Right ventricle myocardium superior (tissue), 1 donor: ENCODE results near the gene TSPAN4. TPM values are rescaled to one million over a fixed set of nuclear protein-coding genes. Genes with fewer than 3 reads are reported as not detected.

ENCODE experiments used
- ATAC-seq: fragments of 200-7000 bp; cut with Tn5 transposase; one replicate; pipeline ENCODE4 v1.9.1; 2020; ENCODE audit warnings: mild to moderate bottlenecking; ENCODE audit not compliant: poor library complexity
- DNase-seq: peaks from one replicate; pipeline ENCODE4 v3.0.0-alpha.2; 2020
- intact Hi-C: fragments of 100-400 bp; cut with DNase I; formaldehyde crosslinking; loops from one replicate; pipeline ENCODE4 v1.11.2; 2022
- long read RNA-seq: library from polyadenylated mRNA; unstranded; transcript quantifications from one replicate; pipeline ENCODE4 v2.0.0, GENCODE V29; 2021
- total RNA-seq: library from RNA; stranded (reverse); fragmentation: NEBNext Ultra II Directional; extraction: Animal tissue kit (Norgen Biotek cat#: 25700); gene quantifications from one replicate; pipeline ENCODE4 v1.2.1, GENCODE V29; 2021
- donor health status: DM: no; HTN: yes; CAD: no; lungs with severe emphysema.

The TSPAN4 gene
- 40.5 TPM for total RNA-seq
- long read RNA-seq, transcript TSPAN4-203 (9 exons, 1,423 nt) = major isoform, 48 of 88 reads
- long read RNA-seq, transcript TSPAN4-205 (9 exons, 1,426 nt) = minor isoform, 12 of 88 reads
- long read RNA-seq, partial matches to known transcripts = 6 of 88 reads
- long read RNA-seq, other reads (novel, unspliced or antisense) = 17 of 88 reads

DNA sequence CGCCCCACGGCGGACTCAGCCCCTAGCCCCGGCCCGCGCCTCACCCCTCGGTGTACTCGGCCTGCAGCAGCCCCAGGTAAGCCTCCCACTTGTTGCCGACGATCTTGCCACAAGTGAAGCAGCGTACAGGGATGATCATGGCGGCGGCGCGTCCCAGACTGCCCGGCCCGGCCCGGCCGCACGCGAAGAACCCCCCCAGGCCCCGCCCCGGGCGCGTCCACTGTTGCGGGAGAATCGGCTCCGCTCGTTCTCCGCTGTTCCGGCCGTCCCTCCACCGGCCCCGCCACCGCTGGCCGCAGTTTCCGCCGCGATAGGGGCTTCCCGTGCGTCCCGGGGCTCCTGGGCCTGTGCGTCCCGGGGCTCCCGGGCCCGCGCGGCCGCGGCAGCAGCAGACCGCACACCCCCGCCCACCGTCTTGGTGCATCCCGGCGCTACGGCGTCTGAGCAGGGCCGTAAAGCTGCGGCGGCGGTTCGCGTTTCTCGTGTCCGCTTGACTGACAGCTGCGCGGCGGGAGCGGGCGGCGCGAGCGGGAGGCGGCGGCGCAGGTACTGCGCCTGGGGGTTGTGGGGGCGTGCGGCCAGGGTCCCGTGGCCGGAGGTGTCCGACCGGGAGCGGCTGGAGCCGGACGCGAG lies at the start of gene TSPAN4, which contains the start of gene POLR2L:
TSPAN4 (plus strand) TSS at position 483 of the 633 bp plus-strand sequence. CDS start 7,453 bp downstream, outside the sequence.
POLR2L (minus strand) TSS at position 160 of the 633 bp plus-strand sequence; CDS start at position 139, 21 bp downstream.
- intact Hi-C loops = no loop called here
- DNase-seq (peak; percentile 95), ATAC-seq (peak; percentile 63)

DNA sequence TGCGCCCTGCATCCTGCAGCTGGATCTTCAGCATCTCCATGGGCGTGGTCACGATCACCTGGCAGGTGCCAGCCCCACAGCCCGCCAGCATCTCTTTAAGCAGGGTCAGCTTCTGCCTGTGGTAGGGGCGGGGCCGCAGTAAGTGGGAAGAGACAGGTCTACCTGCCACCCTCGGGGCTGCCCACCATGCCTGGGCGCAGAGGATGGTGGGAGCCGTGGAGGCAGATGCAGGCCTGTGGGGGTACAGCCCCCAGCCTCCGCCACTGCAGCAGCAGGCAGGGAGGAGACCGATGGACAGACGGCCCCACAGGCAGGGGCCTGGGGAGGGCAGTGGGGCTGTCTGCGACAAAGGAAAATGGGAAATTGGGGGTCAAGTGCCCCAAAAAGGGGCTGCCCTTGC lies 49.8 kb upstream of the TSPAN4 start:
- DNase-seq (no peak), ATAC-seq (no peak)
- intact Hi-C loops = no loop called here

- DNase-seq (no peak), ATAC-seq (no peak)
- intact Hi-C loops = no loop called here
Observed at GRCh38 chr11:793556-793955, 49.1 kb upstream of the TSPAN4 start.

DNA sequence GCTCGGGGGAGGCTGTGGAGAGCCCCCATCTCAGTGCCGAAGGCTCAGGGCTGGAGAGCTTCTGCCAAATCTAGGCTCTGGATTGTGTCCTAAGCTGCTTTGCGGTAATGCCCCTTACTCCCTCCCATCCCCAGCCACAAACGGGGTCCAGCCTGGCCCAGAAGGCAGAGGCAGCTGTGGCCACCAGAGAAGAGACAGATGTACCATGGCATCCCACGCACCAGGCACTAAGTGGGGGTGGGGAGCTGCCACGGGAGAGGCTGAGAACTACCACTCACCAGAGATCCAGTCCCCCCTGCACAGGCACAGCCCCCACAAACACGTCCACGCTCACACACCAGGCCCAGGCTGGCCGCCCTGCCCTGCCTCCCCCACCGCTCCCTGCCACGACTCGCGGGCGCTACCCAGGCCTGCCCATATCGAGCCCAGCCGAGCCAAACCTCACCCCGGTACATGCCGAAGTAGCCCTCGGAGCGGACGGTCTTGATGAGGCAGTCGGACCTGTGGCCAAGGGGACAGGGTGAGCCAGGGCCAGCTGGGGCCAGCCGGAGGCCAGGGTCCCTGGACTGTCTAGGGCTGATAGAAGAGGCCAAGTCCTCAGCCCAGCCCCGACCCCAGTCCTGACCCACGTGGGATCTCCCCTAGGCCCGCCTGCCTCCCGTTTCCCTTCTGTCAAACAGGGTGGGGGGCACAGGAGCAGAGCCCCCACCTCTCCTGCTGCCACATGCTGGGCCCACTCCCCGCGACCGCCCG lies 48.5 kb upstream of the TSPAN4 start:
- intact Hi-C loops = no loop called here
- ATAC-seq (no peak), DNase-seq (no peak)

- intact Hi-C loops = no loop called here
- DNase-seq (no peak), ATAC-seq (no peak)
Observed at GRCh38 chr11:794766-795633, 47.7 kb upstream of the TSPAN4 start.

DNA sequence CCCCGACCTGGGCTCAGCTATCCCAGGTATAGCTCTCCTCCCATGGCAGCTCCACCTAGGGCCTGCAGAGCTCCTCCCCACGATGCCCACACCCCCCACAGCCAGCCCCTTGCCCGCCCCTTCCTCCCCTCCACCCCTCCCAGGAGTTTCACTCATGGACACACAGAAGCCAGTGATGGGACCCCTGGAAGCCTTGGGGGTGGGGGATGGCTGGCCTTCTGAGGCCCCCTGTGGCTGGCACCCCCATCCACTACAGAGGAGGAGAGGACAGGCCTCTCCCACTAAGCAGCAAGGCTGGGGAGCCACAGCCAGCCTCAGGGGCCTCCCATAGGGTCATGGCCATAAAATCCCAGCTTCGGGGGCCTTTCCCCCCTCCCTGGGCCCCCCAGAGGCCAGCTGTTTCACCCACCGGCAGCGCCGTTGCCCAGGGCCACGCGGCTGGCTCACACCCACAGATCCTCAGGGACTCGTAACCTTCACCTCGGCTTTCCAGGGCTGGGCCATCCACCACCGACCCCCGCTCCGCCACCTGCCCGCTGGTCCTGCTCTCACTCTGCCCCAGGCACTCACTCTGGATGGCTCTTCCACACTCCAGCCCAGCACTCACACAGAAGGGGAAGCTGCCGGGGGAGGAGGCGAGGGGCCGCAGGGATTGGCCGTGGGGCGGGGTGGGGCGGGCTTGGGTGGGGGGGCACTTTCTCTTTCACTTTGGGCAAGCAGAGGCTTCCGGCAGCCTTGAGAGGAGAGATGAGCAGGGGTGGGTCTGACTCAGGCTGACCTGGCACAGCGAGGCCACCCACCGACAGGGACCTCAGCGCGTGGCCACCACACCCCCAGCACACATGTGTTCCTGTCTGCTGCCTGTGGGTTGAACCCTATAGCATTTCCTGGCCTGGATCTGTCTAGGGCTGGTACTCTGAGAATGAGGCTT lies 46.8 kb upstream of the TSPAN4 start:
- DNase-seq (peak; percentile 84), ATAC-seq (peak; percentile 55)
- intact Hi-C loops = no loop called here

GRCh38 chr11:796565-797295 lies 45.9 kb upstream of the TSPAN4 start:
- DNase-seq (no peak), ATAC-seq (no peak)
- intact Hi-C loops = no loop called here

GRCh38 chr11:797296-798092 lies 45.2 kb upstream of the TSPAN4 start:
- peak; percentile 59 for ATAC-seq
- intact Hi-C loops = no loop called here
- DNase-seq = peak; percentile 83

DNA sequence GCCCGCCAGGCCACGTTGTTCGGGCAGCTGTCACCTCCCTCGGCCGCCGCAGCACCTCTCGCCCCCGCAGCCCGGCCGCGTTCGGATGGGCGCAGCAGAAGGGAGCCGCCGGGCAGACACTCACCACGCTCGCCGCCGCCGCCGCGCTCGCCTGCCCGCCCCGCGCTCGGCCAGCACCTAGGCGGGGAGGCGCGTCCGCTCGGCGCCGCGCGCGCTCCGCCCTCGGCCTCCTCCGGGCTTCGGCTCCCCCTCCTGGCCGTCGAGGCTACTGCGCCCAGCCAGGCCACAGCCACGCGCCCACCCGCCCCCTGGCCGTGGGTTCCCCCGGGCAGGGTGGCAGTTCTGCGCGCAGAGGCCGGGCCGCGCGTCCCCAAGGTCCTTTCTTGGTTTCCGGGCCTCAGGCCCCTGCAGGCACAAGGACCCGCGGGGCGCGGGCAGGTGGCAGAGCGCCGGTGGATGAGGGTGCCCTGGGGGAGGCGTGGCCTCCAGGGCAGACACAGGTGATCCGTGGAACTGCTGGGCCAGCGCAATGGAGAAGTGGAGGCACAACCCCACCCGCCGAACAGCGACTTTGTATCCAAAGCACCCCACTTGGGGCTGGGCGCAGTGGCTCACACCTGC lies 44.4 kb upstream of the TSPAN4 start, which contains the start of gene SLC25A22:
SLC25A22 (minus strand) TSS at position 189 of the 621 bp plus-strand sequence. CDS start 3,275 bp downstream, outside the sequence.
- intact Hi-C loops = no loop called here
- ATAC-seq (peak; percentile 81), DNase-seq (peak; percentile 88)

- no peak for ATAC-seq
- DNase-seq = no peak
- intact Hi-C loops = no loop called here
Observed at GRCh38 chr11:799641-800316, 42.9 kb upstream of the TSPAN4 start.

GRCh38 chr11:800473-800872 lies 42.2 kb upstream of the TSPAN4 start:
- DNase-seq (no peak), ATAC-seq (no peak)
- intact Hi-C loops = no loop called here

GRCh38 chr11:801097-801780 lies 41.4 kb upstream of the TSPAN4 start:
- DNase-seq = no peak

GRCh38 chr11:802018-802617 lies 40.5 kb upstream of the TSPAN4 start:
- ATAC-seq (no peak), DNase-seq (no peak)
- intact Hi-C loops = no loop called here

More at GRCh38 chr11:801097-801780, 41.4 kb upstream of the TSPAN4 start:
- ATAC-seq = no peak
- intact Hi-C loops = no loop called here

- no peak for ATAC-seq
- intact Hi-C loops = no loop called here
- no peak for DNase-seq
Observed at GRCh38 chr11:802693-803466, 39.8 kb upstream of the TSPAN4 start.
